Nephron (organoid): Measurements from ENCODE around the gene ZEB2.

Experiments
- H3K27ac Mint-ChIP-seq, 3 experiments: 2 replicates each; pipeline ENCODE4 v1.8.0; 2020; ENCODE audit warnings: mixed read lengths in 3 of 3, mild to moderate bottlenecking in 2 of 3, moderate library complexity in 1 of 3
- H3K27me3 Mint-ChIP-seq: 2 replicates; pipeline ENCODE4 v1.8.0; 2021; ENCODE audit warnings: low read depth, mild to moderate bottlenecking, moderate library complexity, mixed read lengths
- H3K36me3 Mint-ChIP-seq: 2 replicates; pipeline ENCODE4 v1.8.0; 2020; ENCODE audit warnings: low read depth, mixed read lengths
- H3K4me1 Mint-ChIP-seq: 2 replicates; pipeline ENCODE4 v1.8.0; 2020; ENCODE audit warnings: mixed read lengths
- H3K4me3 Mint-ChIP-seq, 3 experiments: 2 replicates each; pipeline ENCODE4 v1.8.0; 2020; ENCODE audit warnings: mild to moderate bottlenecking in 3 of 3, mixed read lengths in 3 of 3, moderate library complexity in 2 of 3
- H3K9me3 Mint-ChIP-seq: 2 replicates; pipeline ENCODE4 v1.8.0; 2020; ENCODE audit warnings: mixed read lengths
- CTCF ChIP-seq, 3 experiments: fragments of 200-600 bp; sonication (generic); IDR thresholded peaks; one replicate each; pipeline ENCODE4 v1.5.0; 2021; ENCODE audit warnings: antibody characterized with exemption in 3 of 3; ENCODE audit not compliant: unreplicated experiment in 3 of 3

The ZEB2 gene

GRCh38 chr2:144343145-144343544 lies 176.8 kb downstream of the ZEB2 start:
- H3K9me3 Mint-ChIP-seq: no peaks in the 10 kb centered on the region
- peaks cover 3% of the 10 kb centered on the region for H3K27me3 Mint-ChIP-seq
- H3K4me3 Mint-ChIP-seq: no peak overlapping the region
- no peaks in the 10 kb centered on the region for H3K36me3 Mint-ChIP-seq
- H3K27ac Mint-ChIP-seq: no peak overlapping the region
- peaks cover 13% of the 10 kb centered on the region for H3K4me1 Mint-ChIP-seq
- no peak for TF ChIP-seq CTCF (IDR thresholded peaks at IDR 0.05; ENCODE audit: unreplicated experiment in 3 of 3)

GRCh38 chr2:144341538-144341937 lies 178.4 kb downstream of the ZEB2 start:
- H3K4me1 Mint-ChIP-seq: no peaks in the 10 kb centered on the region
- H3K4me3 Mint-ChIP-seq: no peak overlapping the region
- H3K27me3 Mint-ChIP-seq: peaks cover 3% of the 10 kb centered on the region
- no peak overlapping the region for H3K27ac Mint-ChIP-seq
- H3K9me3 Mint-ChIP-seq: no peaks in the 10 kb centered on the region
- TF ChIP-seq CTCF (IDR thresholded peaks at IDR 0.05; ENCODE audit: unreplicated experiment in 3 of 3): no peak
- no peaks in the 10 kb centered on the region for H3K36me3 Mint-ChIP-seq

GRCh38 chr2:144339048-144339447 lies 180.9 kb downstream of the ZEB2 start:
- H3K4me1 Mint-ChIP-seq: no peaks in the 10 kb centered on the region
- peaks cover 3% of the 10 kb centered on the region for H3K27me3 Mint-ChIP-seq
- no peak for TF ChIP-seq CTCF (IDR thresholded peaks at IDR 0.05; ENCODE audit: unreplicated experiment in 3 of 3)
- H3K4me3 Mint-ChIP-seq: no peak overlapping the region
- no peaks in the 10 kb centered on the region for H3K36me3 Mint-ChIP-seq
- no peaks in the 10 kb centered on the region for H3K9me3 Mint-ChIP-seq
- H3K27ac Mint-ChIP-seq: no peak overlapping the region

GRCh38 chr2:144334551-144334950 lies 185.4 kb downstream of the ZEB2 start:
- Mint-ChIP-seq H3K4me1 (peaks cover 17% of the 10 kb centered on the region), H3K27ac (peak overlapping the region in 1 of 3 experiments; percentile 17), H3K27me3 (no peaks in the 10 kb centered on the region), H3K9me3 (no peaks in the 10 kb centered on the region), H3K4me3 (no peak overlapping the region), H3K36me3 (peaks cover 3% of the 10 kb centered on the region)
- no peak for TF ChIP-seq CTCF (IDR thresholded peaks at IDR 0.05; ENCODE audit: unreplicated experiment in 3 of 3)
